ENCODE data around the gene ZBTB7C.

Gene ZBTB7C

DNA sequence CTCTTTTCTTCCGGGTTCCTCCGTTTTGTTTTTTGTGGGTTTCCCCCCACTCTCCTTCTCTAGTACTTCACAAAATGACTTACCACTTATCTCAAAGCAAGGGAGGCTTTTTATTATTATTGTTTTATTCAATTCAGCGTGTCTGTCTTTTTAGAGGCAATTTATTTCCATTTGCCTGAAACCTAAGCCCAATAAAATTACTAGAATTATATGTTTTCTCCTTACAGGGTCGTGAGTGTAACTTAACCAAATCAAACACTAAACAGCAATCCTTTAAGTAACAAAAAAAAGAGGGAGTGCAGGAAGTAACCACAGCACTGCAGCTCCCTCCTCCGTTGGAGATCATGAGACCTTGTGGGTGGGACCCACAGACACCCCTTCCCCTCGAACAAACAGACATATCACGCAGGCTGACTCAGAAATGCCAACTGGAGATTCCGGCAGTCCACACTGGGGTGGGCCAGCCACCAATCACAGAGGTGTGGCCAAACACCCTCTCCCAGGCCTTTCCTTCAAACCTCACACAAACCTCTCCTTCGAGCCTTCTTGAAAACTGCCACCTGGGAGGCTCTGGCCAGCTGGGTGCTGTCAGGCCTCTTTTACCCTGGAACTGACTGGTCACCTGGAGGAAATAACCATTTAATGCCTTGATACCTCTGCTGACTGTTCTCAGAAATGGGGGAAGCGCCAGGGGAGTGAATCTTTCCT, 271.7 kb downstream of the ZBTB7C start:
- no peak for DNase-seq (ENCODE audit: low spot score in 2 of 2)
- Mint-ChIP-seq H3K4me1 (peaks cover 9% of the 10 kb centered on the region), H3K27ac (no peak overlapping the region), H3K9me3 (no peaks in the 10 kb centered on the region), H3K36me3 (no peaks in the 10 kb centered on the region), H3K4me3 (peak overlapping the region; percentile 15)
- ATAC-seq, result no peak

DNA sequence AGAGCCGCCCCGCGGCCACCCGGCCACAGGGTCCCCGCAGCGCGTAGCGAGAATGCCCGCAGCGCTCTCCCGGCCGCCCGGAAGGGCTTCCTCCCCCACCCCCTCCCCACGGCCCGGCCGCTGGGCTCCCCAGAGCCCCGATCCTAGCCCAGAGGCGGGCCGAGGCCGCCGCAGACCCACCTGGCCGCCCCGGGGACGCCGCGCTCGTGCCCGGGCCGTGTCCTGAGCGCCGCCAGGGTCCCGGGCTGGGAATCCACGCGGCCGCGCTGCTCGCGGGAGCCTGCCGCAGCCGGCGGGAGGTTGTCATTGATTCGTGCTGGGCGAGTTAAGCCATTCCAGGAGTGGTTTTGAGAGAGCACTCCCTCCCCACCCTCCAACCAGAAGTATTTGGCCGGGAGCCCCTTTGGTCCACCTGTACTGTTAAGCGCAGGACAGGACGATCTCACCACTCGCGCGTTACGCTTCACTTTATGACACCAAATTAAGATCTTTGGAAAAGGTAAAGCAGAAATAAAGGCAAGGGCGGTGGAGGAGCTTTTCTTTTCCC, 272.3 kb downstream of the ZBTB7C start:
- Mint-ChIP-seq H3K4me1 (peaks cover 9% of the 10 kb centered on the region), H3K4me3 (peak overlapping the region; percentile 17), H3K27ac (no peak overlapping the region), H3K36me3 (no peaks in the 10 kb centered on the region), H3K9me3 (no peaks in the 10 kb centered on the region)
- DNase-seq (ENCODE audit: low spot score in 2 of 2), result no peak
- no peak for ATAC-seq

DNA sequence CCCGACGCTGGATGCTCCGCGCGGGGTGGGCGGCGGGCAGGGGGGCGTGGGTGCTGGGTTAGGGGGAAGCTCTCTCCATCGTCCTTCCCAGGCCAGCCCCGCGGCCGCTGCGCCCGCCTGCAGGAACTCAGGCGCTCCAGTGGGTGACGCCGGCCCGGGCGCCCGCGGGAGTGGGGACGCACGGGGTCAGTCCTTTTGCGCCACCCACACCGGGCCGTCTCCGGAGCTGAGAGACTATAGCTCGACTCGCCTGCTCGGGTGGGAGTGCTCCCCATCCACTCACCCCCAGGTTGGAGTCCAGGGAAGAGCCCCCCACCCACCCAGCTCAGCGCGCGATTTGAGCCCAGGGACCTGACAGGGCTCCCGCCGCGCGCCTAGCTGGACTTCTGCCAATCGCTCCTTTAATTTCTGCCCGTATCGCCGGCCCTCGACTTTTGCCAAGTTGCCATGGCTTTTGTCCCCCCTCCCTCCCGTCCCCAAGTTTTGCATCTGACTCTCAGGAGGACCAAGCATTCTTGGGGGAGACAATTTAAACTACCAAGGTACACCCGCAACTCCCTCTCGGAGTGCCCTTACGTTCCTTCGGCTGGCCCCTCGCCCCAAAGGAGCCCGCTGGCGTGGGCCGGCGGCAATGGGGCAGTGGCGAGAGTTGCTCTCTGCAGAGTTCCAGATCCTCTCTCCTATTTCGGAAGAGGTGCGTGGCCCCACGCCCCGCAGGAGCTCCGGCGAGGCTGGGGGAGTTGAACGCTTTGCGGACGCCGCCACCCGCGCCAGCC, 272.9 kb downstream of the ZBTB7C start:
- H3K9me3 Mint-ChIP-seq, result no peaks in the 10 kb centered on the region
- peak overlapping the region; percentile 17 for H3K4me3 Mint-ChIP-seq
- H3K27ac Mint-ChIP-seq, result no peak overlapping the region
- no peak for ATAC-seq
- H3K4me1 Mint-ChIP-seq, result peaks cover 9% of the 10 kb centered on the region
- no peaks in the 10 kb centered on the region for H3K36me3 Mint-ChIP-seq
- DNase-seq (ENCODE audit: low spot score in 2 of 2), result no peak

DNA sequence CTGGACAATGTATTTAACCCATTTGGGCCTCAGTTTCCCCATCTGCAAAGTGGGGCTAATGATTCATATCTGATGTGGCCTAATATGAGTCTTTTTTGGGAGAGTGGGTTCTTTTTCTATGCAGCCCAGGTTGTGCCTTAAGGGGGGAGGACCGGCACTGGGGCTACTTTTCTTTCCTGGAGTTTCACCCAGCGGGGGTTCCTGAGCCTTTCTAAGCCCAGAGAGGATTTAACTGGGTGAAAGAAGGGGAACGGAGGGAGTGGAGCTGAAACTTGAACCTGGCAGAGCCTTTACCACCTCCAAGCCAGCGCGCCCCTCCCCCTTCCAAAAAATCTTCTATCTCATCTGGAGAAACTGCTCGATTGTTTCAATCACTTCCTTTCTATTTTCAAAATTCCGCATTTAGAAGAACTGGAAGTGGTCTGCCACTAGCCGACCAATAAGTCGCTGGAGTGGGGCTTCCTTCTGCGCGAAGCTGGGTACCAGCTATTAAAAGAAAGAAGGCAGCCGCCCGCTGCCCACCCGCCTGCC, 273.7 kb downstream of the ZBTB7C start:
- no peak for DNase-seq (ENCODE audit: low spot score in 2 of 2)
- no peaks in the 10 kb centered on the region for H3K36me3 Mint-ChIP-seq
- H3K9me3 Mint-ChIP-seq, result no peaks in the 10 kb centered on the region
- no peak overlapping the region for H3K4me3 Mint-ChIP-seq
- peaks cover 9% of the 10 kb centered on the region for H3K4me1 Mint-ChIP-seq
- no peak for ATAC-seq
- no peak overlapping the region for H3K27ac Mint-ChIP-seq

DNA sequence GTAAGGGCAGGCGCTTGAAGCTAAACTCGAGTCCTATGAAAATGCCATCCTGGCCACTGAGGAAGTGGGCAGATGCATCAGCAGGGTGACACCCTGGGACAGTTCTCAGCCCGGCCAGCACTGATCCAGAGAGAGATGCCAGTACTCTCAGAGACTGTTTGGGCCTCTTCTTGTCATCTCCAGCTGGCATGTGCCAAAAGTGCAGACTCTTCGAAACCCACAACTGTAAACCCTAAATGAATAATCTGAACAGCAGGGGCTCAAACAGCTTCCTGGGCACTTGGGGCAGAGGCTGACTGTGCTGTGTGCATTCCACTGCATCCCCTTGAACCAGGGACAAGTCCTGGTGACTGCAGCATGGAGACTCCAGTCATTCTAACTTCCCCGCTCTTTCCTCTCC, 274.6 kb downstream of the ZBTB7C start:
- Mint-ChIP-seq H3K36me3 (no peaks in the 10 kb centered on the region), H3K9me3 (no peaks in the 10 kb centered on the region), H3K4me3 (no peak overlapping the region), H3K4me1 (peaks cover 9% of the 10 kb centered on the region), H3K27ac (no peak overlapping the region)
- DNase-seq (ENCODE audit: low spot score in 2 of 2) (no peak), ATAC-seq (no peak)

DNA sequence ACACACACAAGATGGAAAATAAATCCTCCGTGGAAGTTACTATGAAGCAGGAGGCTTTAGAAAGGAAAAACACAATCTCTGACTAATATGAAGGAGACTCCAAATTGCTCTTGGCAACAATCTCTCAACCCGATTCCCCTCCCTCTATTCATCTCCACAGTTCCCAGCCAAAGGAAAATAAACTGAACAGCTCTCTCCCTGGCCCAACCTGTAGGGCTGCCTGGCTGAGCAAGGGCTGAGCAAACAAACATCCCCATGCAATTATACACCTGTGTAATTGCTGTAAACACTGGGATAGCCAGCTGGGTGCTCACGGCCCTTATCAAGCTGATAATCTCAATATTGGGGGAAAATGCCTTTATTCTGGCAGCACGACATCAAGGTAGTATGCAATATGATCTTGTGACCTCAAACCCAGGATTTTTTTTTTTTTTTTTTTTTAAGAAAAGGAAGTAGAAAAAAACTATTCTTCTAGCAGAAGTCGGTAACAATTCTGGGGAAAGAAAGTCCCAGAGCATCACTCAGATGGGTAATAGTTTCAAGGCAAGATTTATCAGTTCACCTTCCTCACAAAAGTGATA, 275.4 kb downstream of the ZBTB7C start:
- no peaks in the 10 kb centered on the region for H3K36me3 Mint-ChIP-seq
- H3K9me3 Mint-ChIP-seq, result no peaks in the 10 kb centered on the region
- H3K27ac Mint-ChIP-seq, result no peak overlapping the region
- DNase-seq (ENCODE audit: low spot score in 2 of 2) (no peak), ATAC-seq (no peak)
- no peak overlapping the region for H3K4me3 Mint-ChIP-seq
- H3K4me1 Mint-ChIP-seq, result peaks cover 9% of the 10 kb centered on the region

DNA sequence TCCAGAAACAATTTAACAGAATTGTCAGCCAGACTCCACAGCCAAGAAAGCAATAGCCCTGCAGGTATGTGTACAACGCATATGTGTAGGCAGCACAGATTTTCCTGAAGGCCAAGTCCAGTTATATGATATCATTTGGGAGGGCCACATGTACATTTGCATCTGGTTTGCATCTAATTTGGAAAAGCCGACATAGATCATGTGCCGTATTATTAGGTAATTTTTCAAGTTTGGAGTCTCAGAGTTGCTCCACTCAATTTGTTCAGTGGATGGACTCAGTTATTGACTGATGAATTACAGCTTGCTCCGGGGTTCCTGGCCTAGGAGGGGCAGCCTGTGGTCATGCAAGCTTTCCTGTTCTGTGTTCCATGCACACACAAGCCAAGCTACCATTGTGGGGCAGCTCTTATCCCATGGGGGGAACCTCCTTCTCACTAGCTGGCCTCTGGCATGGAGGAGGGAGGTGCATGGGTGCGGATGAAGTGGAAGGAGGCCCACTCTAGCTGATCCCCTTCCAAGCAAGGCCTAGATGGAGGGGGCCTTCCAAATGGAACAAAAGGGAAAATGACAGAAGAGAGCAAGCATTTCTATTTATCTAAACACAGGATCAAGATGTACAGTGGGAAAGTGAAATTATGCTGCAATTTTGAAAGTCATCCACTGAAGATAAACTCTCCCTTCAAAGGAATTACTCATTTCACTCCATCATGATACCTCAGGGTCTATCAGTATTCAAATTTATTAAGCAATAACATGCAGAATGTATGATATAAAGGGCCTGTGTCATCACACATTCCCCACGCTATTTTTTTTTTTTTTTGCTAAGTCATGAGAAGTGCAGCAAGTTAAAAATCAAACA, 276.2 kb downstream of the ZBTB7C start:
- Mint-ChIP-seq H3K36me3 (no peaks in the 10 kb centered on the region), H3K4me1 (peaks cover 9% of the 10 kb centered on the region), H3K9me3 (no peaks in the 10 kb centered on the region), H3K4me3 (no peak overlapping the region), H3K27ac (no peak overlapping the region)
- DNase-seq (ENCODE audit: low spot score in 2 of 2), result no peak
- no peak for ATAC-seq

DNA sequence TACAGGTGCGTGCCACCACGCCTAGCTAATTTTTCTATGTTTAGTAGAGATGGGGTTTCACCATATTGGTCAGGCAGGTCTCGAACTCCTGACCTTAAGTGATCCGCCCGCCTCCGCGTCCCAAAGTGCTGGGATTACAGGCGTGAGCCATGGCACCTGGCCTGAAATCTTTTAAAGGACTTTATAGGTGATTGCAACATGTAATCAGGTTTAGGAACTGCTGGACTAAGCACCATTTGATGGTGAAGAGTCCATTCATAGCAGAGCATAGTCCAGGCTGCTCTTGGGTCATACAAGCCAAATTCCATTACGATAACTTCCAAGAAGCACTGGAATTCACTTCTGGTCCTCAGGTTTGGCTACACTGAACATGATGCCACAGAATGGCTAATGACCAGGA, 278.1 kb downstream of the ZBTB7C start:
- H3K4me3 Mint-ChIP-seq, result no peak overlapping the region
- H3K4me1 Mint-ChIP-seq, result no peaks in the 10 kb centered on the region
- no peaks in the 10 kb centered on the region for H3K9me3 Mint-ChIP-seq
- H3K27ac Mint-ChIP-seq, result no peak overlapping the region
- H3K36me3 Mint-ChIP-seq, result no peaks in the 10 kb centered on the region
- no peak for DNase-seq (ENCODE audit: low spot score in 2 of 2)
- no peak for ATAC-seq

DNA sequence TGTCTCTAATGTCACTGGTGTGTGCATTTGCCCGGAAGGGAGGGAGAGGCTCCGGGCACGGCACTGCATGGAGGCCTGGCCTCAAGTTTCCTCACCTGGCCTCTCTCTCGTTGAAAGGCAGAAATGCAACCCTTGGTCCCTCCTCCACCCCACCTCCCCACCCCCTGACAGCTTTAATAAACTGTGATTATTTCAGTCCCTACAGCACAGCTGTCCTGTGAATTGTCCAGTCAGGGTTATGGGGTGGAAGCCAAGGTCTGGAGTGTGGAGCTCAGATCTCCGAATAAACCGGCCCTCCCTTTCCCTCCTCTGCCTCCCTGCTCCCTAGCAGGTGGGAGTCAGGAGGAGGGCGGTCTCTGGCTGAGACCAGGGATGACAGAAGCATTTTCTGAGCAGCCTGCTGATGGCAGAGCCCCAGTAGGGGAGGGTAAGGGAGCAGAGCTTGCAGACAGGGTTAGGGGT, 279.5 kb downstream of the ZBTB7C start:
- H3K9me3 Mint-ChIP-seq, result no peaks in the 10 kb centered on the region
- DNase-seq (ENCODE audit: low spot score in 2 of 2) (no peak), ATAC-seq (no peak)
- H3K4me3 Mint-ChIP-seq, result no peak overlapping the region
- H3K36me3 Mint-ChIP-seq, result no peaks in the 10 kb centered on the region
- H3K4me1 Mint-ChIP-seq, result peaks cover 13% of the 10 kb centered on the region
- H3K27ac Mint-ChIP-seq, result no peak overlapping the region

DNA sequence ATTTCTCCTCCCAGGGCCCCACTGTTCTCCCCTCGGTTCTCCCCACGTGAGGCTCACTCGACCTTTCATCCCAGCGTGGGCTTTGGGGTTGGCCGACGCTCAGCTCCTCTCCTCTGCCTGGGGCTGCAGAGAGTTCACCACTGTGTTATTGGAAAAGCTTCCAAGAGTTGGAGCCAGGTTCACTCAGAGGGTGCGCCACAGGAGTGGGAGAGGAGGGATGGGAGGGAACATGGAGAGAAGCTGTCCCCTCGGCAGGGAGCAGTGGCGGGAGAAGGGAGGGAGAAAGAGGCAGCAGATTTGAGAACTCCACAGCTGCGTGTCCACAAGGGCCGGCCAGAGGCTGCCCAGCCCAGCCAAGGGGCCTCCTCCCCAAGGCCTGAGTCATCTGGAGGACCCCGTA, 281.6 kb downstream of the ZBTB7C start:
- Mint-ChIP-seq H3K27ac (no peak overlapping the region), H3K36me3 (no peaks in the 10 kb centered on the region), H3K4me1 (peaks cover 20% of the 10 kb centered on the region), H3K4me3 (no peak overlapping the region), H3K9me3 (no peaks in the 10 kb centered on the region)
- ATAC-seq (no peak), DNase-seq (ENCODE audit: low spot score in 2 of 2) (no peak)

DNA sequence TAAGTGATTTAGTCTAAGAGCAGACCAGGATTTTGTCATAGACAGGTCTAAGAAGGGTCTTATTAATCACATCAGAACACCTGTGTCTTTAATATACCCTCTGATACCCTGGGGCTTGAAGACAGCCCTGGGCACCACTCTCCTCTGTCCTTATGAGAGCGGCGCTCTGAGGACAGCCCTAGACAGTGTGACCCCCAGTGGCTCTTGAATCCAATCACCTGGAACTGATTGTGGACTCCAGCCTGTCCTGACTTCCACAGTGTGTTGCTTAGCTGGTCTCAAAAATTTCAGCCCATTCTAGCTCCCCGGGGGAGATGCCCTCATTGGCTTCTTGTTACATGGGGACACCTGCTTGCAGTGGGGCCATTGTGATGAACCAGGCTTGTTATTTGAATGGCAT, 282.9 kb downstream of the ZBTB7C start:
- no peak overlapping the region for H3K4me3 Mint-ChIP-seq
- H3K36me3 Mint-ChIP-seq, result no peaks in the 10 kb centered on the region
- DNase-seq (ENCODE audit: low spot score in 2 of 2), result no peak
- H3K4me1 Mint-ChIP-seq, result peaks cover 20% of the 10 kb centered on the region
- no peaks in the 10 kb centered on the region for H3K9me3 Mint-ChIP-seq
- ATAC-seq, result no peak
- H3K27ac Mint-ChIP-seq, result peak overlapping the region; percentile 77

DNA sequence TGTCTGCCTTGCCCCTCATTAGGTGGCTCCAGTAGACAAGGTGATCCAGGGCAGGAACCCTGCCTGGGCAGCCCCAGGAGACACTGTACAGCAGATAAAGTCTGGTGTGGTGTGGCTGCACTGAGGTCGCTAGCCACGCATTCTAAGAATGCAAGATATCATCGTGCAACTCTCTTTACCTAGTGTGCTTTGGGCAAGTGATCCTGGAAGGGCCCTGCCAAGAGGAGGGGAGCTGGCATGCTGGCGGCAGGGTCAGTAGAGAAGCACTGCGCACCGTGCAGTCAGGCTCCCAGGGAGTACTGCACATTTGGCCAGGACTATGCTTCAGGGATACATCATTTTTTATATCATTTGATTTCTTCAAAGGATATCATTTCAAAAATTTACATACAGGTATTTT, 283.5 kb downstream of the ZBTB7C start:
- no peak for ATAC-seq
- Mint-ChIP-seq H3K4me1 (peaks cover 20% of the 10 kb centered on the region), H3K36me3 (no peaks in the 10 kb centered on the region), H3K9me3 (no peaks in the 10 kb centered on the region), H3K27ac (peak overlapping the region; percentile 77), H3K4me3 (no peak overlapping the region)
- no peak for DNase-seq (ENCODE audit: low spot score in 2 of 2)

DNA sequence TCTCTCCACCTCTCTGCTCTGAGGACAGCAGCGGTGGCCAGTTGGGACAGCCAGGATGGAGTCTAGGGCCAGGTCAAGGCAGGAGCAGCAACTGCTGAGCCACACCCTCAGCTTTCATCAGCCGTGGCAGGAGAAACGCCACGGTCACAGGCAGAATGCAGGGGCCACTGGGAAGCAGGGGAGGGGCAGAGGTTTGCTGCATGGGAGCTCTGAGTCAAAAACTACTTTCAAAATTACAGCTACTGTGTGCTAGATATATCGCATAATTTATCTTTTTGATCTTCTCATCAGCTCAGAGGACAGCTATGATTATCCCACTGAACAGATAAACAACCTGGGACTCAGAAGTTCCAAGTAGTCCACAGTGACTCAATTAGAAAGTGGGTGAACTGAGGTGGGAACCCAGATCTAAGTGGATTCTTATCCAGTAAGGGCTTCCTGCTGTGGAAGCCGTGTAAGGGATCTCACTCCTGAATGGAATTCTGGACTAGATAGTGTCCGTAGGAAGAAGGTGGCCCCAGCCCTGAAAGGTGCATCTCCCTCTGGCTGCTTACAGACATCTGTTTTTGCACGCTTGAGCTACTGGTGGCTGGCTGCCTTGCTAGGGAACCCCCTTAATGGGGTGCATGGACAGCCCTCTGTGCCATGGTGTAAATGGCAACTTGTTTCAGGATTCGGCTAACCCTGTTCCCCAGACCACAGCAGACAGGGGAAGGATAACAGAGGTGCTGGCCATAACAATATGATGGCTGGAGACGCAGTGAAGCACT, 284.1 kb downstream of the ZBTB7C start:
- no peaks in the 10 kb centered on the region for H3K36me3 Mint-ChIP-seq
- H3K4me3 Mint-ChIP-seq, result peak overlapping the region; percentile 34
- H3K9me3 Mint-ChIP-seq, result no peaks in the 10 kb centered on the region
- H3K4me1 Mint-ChIP-seq, result peaks cover 20% of the 10 kb centered on the region
- ATAC-seq, result peak; percentile 91
- peak in 1 of 2 donors; percentile 67 for DNase-seq (ENCODE audit: low spot score in 2 of 2)
- H3K27ac Mint-ChIP-seq, result peak overlapping the region; percentile 77

DNA sequence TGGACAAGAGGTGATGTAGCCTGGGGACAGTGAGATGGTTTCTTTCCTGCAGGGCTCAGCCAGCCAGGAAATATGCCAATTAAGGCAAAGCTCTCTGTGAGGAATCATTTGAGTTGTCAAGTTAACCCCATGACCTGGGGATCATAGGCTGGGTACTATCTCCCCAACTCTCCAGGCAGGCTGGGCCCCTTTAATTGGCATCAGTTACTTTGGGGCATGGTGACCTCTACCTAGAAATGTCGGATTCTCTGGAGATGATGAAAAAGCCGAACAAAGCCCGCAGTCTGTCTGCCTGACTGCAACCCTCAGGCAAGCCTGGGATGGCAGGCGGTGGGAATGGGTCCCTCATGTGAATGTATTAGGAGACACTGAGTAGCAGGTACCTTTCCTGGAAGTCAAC, 285.2 kb downstream of the ZBTB7C start:
- Mint-ChIP-seq H3K27ac (no peak overlapping the region), H3K4me1 (peaks cover 20% of the 10 kb centered on the region), H3K36me3 (no peaks in the 10 kb centered on the region), H3K4me3 (no peak overlapping the region), H3K9me3 (no peaks in the 10 kb centered on the region)
- ATAC-seq (no peak), DNase-seq (ENCODE audit: low spot score in 2 of 2) (no peak)

All from stimulated activated effector memory CD8-positive, alpha-beta T cell treated with anti-CD3 and anti-CD28 coated beads, Interleukin-12 subunit alpha, Interleukin-12 subunit beta, amount 100 ng/mL, for 72 hours (primary cell).